NCI-H460 (cell line): ENCODE data around the gene ASXL1. TPM values are rescaled to one million over a fixed set of nuclear protein-coding genes. Genes with fewer than 3 reads are reported as not detected.

Experiments used
- DNase-seq: peaks from one replicate; pipeline ENCODE4 v3.0.0-alpha.2; 2016; ENCODE audit warnings: low read depth; ENCODE audit errors: extremely low read depth
- total RNA-seq: library from RNA; depleted of rRNA; stranded (reverse); fragments of >200 nt; shearing (Covaris generic); gene quantifications from 2 replicates; pipeline ENCODE4 v1.2.3, GENCODE V29; 2014

Gene ASXL1
- total RNA-seq, 1 experiment from 2014 or later: 35.4 TPM

GRCh38 chr20:32449890-32450401 is 91.8 kb downstream of the ASXL1 start:
- DNase-seq: no peak

GRCh38 chr20:32450484-32451061 is 92.4 kb downstream of the ASXL1 start:
- DNase-seq: no peak

- DNase-seq: no peak
Measured at GRCh38 chr20:32451340-32451681, 93.2 kb downstream of the ASXL1 start.

GRCh38 chr20:32451682-32452461 is 93.7 kb downstream of the ASXL1 start:
- DNase-seq: no peak

GRCh38 chr20:32452776-32453466 is 94.8 kb downstream of the ASXL1 start:
- no peak for DNase-seq

- DNase-seq: no peak
Measured at GRCh38 chr20:32453467-32454163, 95.5 kb downstream of the ASXL1 start.

GRCh38 chr20:32454164-32455145 is 96.3 kb downstream of the ASXL1 start:
- DNase-seq: no peak

GRCh38 chr20:32455171-32455900 is 97.2 kb downstream of the ASXL1 start:
- DNase-seq: no peak

- no peak for DNase-seq
Measured at GRCh38 chr20:32455901-32456701, 98.0 kb downstream of the ASXL1 start.

- DNase-seq: no peak
Measured at GRCh38 chr20:32456869-32457478, 98.8 kb downstream of the ASXL1 start.

GRCh38 chr20:32457479-32457986 is 99.4 kb downstream of the ASXL1 start:
- no peak for DNase-seq

GRCh38 chr20:32458061-32458836 is 100.1 kb downstream of the ASXL1 start:
- no peak for DNase-seq

- no peak for DNase-seq
Measured at GRCh38 chr20:32458837-32459220, 100.7 kb downstream of the ASXL1 start.

GRCh38 chr20:32460231-32460630 is 102.1 kb downstream of the ASXL1 start:
- no peak for DNase-seq

GRCh38 chr20:32460683-32461320 is 102.7 kb downstream of the ASXL1 start:
- no peak for DNase-seq

GRCh38 chr20:32461836-32462600 is 103.9 kb downstream of the ASXL1 start:
- no peak for DNase-seq
